Renal cortex interstitium (tissue), 11 donors: ENCODE data around the gene TMEM108. TPM values are rescaled to one million over a fixed set of nuclear protein-coding genes. Genes with fewer than 3 reads are reported as not detected.

Experiments used
- DNase-seq, 11 donors: peaks; one replicate each; pipeline ENCODE4 v3.0.0-alpha.2; 2013; ENCODE audit warnings: low read depth in 9 of 11, low spot score in 4 of 11; ENCODE audit errors: extremely low read depth in 1 of 11
- polyA plus RNA-seq, 3 donors: library from polyadenylated mRNA; unstranded; fragments of 120-200 nt; gene quantifications; one replicate each; pipeline ENCODE4 v1.2.1, GENCODE V29; 2013; ENCODE audit not compliant: insufficient read length in 3 of 3

The TMEM108 gene
- polyA plus RNA-seq, 3 donors = 1.9 to 2.4 (median 2.0) TPM

DNA sequence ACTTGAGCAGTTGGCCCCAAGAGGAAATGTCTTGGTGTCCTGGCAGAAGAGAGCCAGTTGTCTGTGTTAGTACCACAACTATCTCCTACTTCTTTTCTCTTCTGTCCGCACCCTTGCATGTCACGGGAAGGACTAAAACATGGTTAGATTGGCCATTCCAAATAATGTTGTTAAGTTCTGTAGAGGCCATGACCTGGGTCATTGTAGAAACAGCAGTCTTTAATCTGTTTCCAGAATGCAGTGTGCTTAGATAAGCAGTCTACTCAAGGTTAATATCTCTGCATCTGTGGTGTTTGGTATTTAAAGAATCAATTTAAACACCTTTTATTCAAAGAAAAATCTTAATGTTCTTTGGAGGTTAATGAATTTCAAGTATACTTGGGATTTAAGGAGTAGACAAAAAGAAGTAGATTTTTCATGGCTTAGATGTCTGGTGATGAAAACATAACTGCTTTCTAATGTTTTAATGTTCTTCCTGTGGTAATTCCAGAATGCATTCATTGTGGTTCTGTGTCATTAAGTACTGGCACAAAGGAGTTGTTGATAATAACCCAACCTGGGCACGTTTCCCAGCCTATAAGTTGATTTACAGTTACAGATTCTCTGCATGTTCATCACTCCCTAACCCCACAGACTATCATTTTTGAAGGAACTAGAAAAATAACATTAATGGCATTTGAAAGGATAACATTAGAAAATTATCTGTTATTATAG is 58.9 kb downstream of the TMEM108 start:
- no peak for DNase-seq

DNA sequence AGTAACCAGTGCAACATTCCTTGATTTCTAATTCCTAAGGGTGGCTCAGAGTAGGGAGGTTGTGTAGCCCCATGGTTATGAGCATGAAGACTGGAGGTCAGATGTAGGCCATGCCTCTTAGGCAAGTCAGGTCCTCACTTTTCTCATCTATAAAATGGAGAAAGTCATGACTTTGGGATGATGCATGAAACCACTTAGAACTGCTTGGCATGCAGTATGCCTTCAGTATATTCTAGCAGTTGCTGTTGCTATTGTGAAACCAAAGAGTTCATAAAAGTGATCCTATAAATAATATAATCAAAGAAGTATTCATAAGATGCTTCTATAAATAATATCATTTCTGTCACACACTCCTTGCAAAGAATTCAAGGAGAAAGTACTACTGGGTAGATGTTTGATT is 65.5 kb downstream of the TMEM108 start:
- no peak for DNase-seq

DNA sequence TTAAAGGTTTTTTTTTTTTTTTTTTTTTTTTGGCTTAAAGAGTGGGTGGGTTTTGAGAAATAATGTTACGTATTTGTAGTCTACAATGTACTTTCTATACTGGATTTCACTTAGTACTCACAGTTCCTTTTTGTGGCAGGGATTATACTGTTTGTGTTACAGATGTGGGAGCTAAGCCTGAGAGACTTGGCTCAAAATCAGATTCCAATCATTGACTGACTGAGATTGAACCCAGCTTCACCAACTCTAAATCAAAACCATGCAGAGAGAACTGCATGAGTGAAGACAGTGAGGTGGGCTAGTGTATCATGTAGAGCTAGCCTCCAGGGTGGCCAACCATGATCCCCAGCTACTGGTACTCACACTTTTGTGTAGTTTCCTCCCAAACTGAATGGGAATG is 68.0 kb downstream of the TMEM108 start:
- DNase-seq = no peak

DNA sequence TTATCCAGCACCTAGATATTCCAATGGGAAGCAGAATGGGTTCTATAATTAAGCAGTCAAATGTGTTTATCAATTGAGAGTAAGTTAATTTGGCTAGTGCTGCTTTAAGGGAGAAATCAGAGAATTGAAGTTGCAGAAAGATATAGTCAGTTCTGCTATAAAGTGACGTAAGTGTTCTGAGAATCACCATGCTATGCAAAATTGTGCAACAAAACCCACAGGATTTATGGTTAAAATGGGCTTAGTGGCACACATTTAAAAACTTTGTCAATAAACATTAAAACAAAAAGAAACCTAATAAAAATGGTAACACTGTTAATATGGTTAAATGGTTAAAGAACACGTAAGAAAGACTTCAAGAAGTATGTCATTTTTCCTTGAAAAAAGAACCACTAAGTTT is 74.5 kb downstream of the TMEM108 start:
- no peak for DNase-seq

DNA sequence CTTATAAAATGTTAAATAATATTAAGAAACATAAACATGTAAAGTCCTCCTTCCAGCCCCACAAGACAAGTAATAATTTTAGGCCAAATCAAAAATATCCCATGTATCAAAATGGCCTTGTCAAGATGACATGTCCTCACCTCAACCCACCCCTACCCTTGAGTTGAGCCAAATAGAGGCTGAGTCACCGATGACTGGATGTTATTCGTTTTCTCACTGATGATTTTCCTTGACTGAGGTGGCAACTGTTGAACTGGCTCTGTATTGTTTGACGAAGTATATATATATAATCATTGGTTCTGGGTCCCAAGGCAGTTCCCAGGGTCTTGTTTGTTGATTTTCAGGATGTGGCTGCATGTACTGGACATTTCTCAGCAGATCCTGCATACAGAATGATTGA is 75.3 kb downstream of the TMEM108 start:
- DNase-seq = no peak

DNA sequence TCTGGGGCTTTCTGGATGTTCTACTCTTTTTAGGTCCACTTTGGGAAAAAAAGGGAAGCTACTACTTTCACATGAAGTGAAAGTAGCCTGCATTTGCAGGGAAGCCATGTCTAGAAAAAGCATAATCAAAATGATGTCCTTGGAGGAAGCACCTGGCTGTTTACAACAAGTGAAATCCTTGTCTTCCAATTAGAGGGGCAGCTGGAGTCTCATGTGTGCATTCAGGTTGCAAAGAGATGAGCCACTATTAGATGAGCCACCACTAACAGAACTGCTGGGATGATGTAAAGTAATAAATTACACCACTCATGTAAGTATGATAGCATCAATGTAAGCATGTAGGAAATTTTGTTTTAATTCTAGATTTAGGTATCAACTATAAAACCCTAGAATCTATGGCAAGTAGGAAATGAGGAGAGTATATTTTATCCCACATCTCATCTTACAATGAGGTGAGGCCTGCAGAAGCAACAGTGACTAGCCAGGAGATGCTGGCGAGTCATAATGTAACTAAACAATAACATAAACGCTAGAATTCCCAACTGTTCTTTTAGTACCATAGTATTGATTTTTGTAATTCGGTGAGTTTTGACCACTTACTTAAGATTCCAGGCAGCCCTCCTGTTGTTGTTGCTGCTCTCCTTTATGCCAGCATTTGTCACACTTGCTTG is 75.9 kb downstream of the TMEM108 start:
- DNase-seq = no peak

DNA sequence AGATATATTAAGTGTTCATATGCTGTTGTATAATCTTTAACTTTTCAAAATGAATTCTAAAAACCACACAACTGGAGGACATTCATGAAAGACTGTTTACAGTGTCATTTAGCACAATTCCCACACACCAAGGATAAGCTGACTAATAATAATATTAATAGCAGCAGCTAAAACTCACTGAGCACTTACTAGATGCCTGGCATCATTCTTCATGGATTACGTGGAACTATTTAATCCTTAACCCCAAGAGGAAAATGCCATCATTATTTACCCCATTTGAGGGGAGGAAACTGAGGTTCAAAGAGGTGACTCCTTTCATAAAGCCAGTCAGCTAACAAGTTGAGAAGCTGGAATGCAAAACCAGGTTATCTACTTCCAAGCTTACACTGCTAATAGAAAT is 77.0 kb downstream of the TMEM108 start:
- no peak for DNase-seq

DNA sequence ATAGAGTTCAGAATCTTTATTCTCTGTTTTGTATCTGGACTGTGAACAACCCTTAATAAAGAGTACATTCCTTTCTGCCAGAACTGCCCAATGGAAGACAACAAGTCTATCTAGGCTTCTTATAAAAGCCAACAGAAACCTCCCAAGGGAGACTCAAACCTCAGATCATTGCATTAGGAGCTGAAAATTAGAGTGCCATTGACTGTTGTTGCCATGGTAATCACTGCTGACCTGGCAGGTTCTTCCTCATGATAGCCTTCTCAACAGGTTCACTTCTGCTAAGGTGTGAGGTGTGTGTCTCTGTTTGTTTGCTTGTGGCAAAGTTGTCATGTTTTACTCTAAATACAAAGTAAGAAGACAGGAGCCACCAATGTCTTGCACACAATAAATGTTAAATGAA is 79.2 kb downstream of the TMEM108 start:
- DNase-seq = no peak

DNA sequence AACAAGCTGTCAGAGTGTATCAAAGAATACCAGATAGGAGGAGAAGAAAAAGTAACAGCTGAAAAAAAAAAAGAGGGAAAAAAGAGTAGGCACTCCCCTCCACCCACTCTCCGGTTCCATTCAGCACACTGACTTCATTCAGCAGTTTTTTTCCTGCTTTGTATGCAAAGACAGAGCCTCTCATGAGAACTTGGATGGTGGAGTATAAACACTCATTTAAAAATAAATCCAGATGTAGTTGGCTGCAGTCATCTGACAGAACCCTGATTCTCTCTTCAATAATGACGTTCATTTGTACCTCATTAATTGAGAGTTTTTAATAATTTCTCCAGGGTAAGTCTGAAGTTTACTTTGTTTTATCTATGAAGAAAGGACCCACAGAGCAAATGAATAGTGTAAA is 81.0 kb downstream of the TMEM108 start:
- DNase-seq = no peak

DNA sequence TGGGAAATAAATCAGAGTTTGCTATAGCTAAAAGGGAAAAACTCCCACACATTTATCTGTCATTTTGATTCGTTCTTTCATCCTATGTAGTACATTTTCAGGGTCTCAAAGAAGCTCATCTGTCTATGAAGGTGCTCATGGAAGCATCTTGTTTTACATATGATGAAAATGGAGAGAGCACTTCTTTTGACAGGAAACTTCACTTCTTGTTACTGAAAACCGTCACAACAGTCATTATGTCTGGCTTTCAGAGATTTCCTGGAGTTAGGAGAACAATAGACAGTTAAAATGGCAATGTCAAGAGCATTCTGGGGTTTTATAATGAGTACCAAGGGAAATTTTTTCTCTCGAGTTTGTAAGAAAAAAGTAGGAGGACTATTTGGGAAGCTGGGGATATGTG is 83.3 kb downstream of the TMEM108 start:
- no peak for DNase-seq

DNA sequence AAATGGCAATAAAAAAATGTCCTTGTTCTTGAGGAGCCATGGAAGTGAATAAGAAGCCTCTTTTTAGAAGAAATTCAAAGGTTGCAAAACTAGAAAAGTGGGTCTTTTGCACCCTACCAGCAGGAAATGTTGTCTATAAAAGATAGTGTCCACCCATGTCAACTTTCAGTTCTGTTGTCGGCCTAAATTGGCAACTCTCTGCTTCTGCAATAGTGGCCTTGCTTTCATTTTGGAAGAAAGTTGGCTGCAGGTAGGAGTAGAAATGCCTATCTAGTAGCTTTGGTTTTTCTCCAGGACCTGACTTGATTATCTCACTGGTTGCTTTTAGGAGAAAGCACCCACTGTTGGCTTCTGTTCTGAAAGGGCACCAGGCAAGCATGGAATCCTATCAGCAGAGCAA is 85.4 kb downstream of the TMEM108 start:
- DNase-seq = no peak

DNA sequence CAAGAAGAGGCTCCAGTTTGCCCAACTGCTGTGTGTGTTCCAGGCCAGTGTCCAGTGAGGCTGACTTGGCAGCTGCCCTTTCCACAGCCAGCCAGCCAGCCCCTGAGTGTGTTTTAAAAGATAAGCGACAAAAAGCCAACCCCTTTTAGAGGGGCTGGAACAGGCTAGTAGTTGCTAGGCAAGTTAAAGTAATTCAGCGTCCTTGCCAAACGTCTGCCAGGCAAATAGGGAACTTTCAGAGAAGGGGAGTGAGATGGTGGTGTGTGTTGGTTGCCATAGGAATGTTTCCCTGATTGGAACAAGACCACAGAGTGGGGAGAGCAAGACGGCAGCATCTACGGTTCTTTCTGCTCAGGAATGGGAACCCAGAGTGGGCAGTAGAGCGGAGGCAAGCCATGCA is 86.3 kb downstream of the TMEM108 start:
- DNase-seq = no peak

DNA sequence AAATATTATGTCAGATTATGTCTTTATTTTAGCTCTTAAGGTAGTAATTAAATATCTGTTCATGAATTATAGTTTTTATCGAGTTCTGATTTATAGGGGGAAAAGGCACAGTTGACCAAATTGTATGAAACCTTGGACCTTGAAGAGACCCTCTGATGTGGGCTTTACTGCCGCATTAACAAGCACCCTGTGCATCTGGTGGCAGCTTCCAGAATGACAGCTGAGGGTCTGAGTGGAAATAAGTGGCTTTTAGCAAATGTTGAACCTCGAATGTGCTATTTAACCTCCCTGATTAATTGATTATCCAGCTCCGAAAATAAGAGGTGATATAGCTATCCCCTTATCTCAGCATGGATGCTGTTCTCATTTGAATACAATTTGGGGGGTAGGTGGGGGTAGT is 87.0 kb downstream of the TMEM108 start:
- DNase-seq = no peak

DNA sequence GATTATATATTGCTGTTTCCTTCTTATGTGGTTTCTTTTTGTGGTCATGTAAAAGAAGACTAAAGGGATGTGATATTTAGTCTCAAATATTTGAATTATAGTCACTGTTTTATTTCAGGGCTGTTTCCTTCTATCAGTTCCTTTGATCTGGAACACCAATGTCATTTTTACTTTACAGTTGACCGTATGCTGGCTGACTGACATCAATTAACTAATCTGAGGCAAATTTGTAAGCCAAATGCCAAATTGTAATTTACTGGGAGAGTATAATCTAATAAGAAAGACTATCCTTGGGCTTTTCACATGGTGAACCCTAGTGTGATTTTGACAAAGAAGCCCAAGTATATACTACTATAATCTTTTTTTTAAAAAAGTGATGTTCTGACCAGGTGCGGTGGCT is 87.6 kb downstream of the TMEM108 start:
- DNase-seq = no peak

DNA sequence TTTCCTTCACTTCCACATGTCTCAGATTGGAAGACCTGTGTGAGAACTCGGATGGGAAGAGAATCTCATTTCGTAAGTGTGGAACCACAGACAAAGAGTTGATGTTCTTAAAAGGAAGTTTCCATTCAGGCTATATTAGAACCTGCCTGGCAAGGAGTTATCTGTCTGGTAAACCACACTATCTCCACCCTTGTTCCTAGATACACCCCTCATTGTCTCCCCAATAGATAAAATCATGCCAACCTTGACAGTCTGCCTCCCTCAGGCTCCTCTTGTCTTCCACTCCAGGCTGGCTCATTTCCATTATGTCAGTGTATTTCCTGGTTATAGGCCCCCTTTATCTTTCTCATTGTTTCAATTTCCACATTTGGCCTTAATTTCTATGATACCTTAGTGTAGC is 89.2 kb downstream of the TMEM108 start:
- DNase-seq = no peak

DNA sequence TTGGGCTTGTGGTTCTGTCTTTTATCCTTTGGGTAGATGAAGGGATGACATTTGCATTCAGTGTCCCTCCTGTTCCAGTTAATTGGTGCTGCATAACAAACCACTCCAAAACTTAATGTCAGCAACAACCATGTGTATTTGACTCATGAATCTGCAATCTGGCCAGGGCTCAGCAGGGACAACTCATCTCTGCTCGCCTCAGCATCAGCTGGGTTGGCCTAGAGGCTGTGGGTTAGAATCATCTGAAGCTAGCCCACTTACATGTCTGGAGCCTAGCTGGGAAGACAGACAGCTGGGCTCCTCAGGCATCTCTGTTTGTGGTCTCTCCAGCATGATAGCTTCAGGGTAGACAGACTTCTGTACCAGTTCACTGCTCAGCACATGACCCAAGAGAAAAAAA is 92.0 kb downstream of the TMEM108 start:
- DNase-seq = no peak

DNA sequence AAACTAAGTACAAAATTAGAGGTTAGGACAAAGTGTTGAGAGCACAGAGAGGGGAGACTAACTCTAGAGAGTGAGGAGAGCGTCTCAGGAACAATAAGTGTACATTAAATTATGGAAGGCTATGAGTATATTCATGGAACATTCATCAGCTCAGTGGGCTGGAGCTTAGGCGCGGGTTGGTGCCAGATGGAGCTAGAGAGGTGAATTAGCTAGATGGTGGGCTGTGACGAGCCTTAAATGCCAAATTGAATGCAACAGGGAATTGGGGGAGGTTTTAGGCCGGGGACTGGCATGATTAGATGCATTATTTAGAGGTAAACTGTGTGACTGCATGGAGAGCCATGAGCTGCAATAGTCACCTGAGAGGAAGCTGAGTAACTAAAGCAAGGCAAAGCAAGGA is 97.1 kb downstream of the TMEM108 start:
- no peak for DNase-seq

DNA sequence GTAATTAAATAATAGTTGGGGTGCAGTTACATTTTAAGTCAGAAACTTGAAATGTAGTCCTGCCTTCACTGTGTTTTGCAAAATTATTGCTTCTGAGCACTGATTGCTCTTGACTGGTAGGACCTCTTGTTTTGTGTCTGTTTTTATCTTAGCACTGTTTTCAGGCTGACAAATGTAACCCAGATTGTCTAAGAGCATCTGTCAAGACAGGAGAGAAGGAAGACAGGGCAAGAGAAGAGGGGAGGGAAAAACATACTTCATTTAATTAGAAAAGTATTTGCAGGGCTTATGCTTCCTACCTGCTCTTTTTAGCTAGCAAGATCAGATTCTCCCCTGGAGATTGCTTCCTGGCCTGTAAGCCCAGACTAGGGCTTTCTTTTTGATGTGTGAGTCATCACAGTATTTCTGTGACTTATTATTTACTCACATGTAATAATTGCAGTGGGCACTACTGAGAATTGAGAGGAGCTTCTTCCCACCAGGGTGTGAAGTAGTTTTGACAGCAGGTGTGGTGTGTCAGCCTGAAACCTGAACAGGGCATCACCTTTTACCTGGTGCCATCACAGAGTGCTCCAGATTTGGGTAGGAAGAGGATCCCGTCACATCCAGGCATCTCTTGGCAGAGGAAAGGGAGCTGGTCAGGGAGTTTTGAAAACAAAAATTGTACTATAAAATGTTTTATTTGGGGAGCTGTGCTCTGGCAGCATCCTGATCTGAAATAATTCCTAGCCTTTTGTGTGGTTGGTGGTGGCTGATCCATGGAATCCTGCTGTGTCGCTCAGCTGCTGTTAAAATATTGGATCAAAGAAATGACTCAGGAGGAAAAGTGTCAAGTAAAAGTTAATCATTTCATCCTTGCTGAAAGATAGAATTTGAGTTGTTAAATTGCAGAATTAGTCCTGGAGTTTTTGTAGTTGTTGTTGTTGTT is 98.2 kb downstream of the TMEM108 start:
- no peak for DNase-seq

DNA sequence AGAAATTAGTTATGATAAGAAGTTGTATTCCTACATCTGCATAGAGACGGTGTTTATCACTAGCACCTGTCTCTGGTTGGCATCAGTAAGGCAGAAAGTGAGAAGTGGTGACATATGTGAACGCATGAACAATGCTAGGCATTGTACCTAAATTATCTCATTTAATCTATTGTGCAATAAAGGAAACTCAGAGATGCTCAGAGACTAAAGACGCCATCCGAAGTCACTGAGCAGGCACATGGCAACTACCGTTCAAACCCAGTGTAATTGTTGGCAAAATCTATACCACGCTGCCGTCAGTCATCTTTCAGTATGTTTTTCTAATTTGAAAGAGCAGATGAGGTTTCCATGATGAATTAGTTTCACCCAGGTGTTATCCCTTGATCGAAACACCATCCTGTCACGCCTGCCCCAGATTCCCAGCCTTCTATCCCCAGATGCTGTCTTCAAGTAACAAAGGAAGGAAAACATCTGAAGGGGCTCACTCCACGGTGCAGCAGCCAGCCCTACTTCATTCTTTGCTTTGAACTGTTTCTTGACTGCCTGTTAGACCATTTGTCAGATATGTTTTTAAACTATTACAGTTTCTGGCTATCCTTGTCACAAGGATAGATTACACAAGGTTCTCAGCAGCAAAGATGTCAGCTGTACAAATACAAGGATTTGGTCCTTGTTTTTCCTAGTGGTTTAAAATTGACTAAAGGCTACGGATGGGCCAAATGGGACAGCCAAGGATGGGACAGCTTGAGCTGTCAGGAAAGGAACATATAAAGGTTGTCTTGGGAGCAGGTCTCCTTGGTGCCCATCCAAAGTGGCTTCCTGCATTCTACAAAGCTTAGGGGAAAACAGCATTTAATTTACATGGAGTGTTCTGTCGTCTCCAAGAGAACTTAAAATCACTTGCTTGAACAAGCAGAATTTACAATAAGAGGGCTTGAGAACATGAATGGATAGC is 99.1 kb downstream of the TMEM108 start:
- no peak for DNase-seq
